Heart right ventricle (tissue), 16 donors: Measurements from ENCODE around the gene C10orf95. TPM values are rescaled to one million over a fixed set of nuclear protein-coding genes. Genes with fewer than 3 reads are reported as not detected.

Experiments
- ATAC-seq, 8 donors: fragments of 200-7000 bp; cut with Tn5 transposase; one replicate each; pipeline ENCODE4 v1.9.1; 2020; ENCODE audit warnings: mild to moderate bottlenecking in 8 of 8, moderate library complexity in 8 of 8, moderate number of reproducible peaks in 1 of 8
- DNase-seq, 2 donors: peaks; one replicate each; pipeline ENCODE4 v3.0.0-alpha.2; 2020
- H3K27ac ChIP-seq, 10 donors: fragments of 200-600 bp; sonication (generic) in 2 of 10; one replicate each; pipeline versions ENCODE4 v1.5.0 to v1.8.0; 2020 to 2022; ENCODE audit warnings: mild to moderate bottlenecking in 3 of 10
- H3K27me3 ChIP-seq, 7 donors: fragments of 200-600 bp; one replicate each; pipeline ENCODE4 v1.8.0; 2021 to 2022; ENCODE audit warnings: mild to moderate bottlenecking in 2 of 7
- H3K36me3 ChIP-seq, 9 donors: fragments of 200-600 bp; sonication (generic) in 1 of 9; one replicate each; pipeline versions ENCODE4 v1.5.0 to v1.8.0; 2020 to 2022; ENCODE audit warnings: mild to moderate bottlenecking in 2 of 9
- H3K4me1 ChIP-seq, 9 donors: fragments of 200-600 bp; sonication (generic) in 1 of 9; one replicate each; pipeline versions ENCODE4 v1.5.0 to v1.8.0; 2020 to 2022; ENCODE audit warnings: mild to moderate bottlenecking in 4 of 9
- H3K4me3 ChIP-seq, 10 donors: fragments of 200-600 bp; sonication (generic) in 2 of 10; one replicate each; pipeline versions ENCODE4 v1.5.0 to v1.8.0; 2020 to 2022; ENCODE audit warnings: mild to moderate bottlenecking in 7 of 10, moderate library complexity in 2 of 10
- H3K9me3 ChIP-seq, 11 donors: fragments of 200-600 bp in 10 of 11; sonication (generic) in 2 of 11; one replicate each; pipeline versions ENCODE4 v1.5.0 to v1.8.0; 2013 to 2022; ENCODE audit warnings: mild to moderate bottlenecking in 2 of 11, control low read depth in 1 of 11, moderate library complexity in 1 of 11
- CTCF ChIP-seq, 9 donors: fragments of 200-600 bp; sonication (generic) in 2 of 9; IDR thresholded peaks; one replicate each; pipeline versions ENCODE4 v1.5.0 to v1.8.0; 2021 to 2022; ENCODE audit warnings: antibody characterized with exemption in 9 of 9, mild to moderate bottlenecking in 5 of 9, moderate library complexity in 1 of 9
- WGBS, 2 donors: extraction: QIAGEN DNeasy Blood & Tissue Kit; methylation state at CpG; one replicate each; pipeline ENCODE4 v1.1.7; 2013; ENCODE audit warnings: inconsistent platforms in 1 of 2; 5-methylcytosine and 5-hydroxymethylcytosine counted together
- intact Hi-C, 10 donors: fragments of 100-400 bp; cut with DNase I; formaldehyde crosslinking; loops; one replicate each; pipeline versions ENCODE4 v1.11.1 to v1.14.2; 2022
- polyA plus RNA-seq, 2 donors: library from polyadenylated mRNA; stranded (reverse); fragments of 200-250 nt; gene quantifications; one replicate each; pipeline ENCODE4 v1.2.3, GENCODE V29; 2013
- total RNA-seq, 10 donors: library from RNA; stranded (reverse); fragmentation: NEBNext Ultra II Directional in 3 of 10; extraction: Animal tissue kit (Norgen Biotek cat#: 25700) in 3 of 10; gene quantifications; one replicate each; pipeline versions ENCODE4 v1.2.1 to v1.2.4, GENCODE V29; 2021 to 2023
- donor health status: Arrhythmogenic right ventricular cardiomyopathy.
- donor health status: ischemic (EF 13 %, LVEDD 7.1; RV severe dilation, severe dysfunction).
- donor health status: healthy with polysubstance abuse.
- donor health status: DM: no; HTN: yes; CAD: no.
- donor health status: DM: no; HTN: no; CAD: no.
- donor health status: ischemic (EF 25% LVEDD 6.9; RV normal size, moderate dysfunction).
- donor health status: ischemic (EF 25% LVEDD 5.7; RV mildly dilated, moderate dysfunction).
- donor health status: healthy.
- donor health status: DM: yes; HTN: yes; CAD: no.
- donor health status: Ischemic cardiomyopathy.
- donor health status: ischemic (EF 35%, LVEDD 5.7; RV mildly dilated, moderate dysfunction).
- donor health status: nonischemic (EF 11% LVEDD 7.7; RV severe dilation, severe dysfunction).
- donor health status: DM: yes; HTN: yes; CAD: no.
- donor health status: PGD.
- donor health status: ischemic (EF 29% LVEDD 5.4; RV normal size, mild dysfunction).
- donor health status: nonischemic (EF 23%, LVEDD 6.1; RV moderate dilation, normal function).

The C10orf95 gene
- total and polyA plus RNA-seq, 12 donors = not detected

DNA sequence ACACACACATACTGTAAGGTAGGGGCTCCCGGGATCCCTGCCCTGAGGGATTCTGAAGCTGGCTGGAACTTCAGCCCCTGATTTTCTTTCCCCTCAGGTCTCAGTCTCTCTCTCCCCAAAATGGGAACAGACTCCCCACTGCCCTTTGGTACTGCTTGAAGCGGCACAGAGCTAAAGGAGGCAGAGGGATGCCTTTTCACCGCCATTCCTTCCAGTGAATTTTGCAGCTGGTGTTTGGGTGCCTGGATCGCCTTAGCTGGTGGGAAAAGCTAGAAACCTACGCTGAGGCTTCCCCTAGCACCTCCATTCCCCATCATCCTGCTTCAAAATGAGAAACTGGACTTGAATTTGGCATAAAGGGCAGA, 16.2 kb downstream of the C10orf95 start:
- Histone ChIP-seq H3K27me3 (peaks cover 0 to 18% (median 5%) of the 10 kb centered on the region in 7 donors), H3K36me3 (peaks cover 0 to 3% (median 0%) of the 10 kb centered on the region in 9 donors), H3K4me3 (peak overlapping the region in 6 of 10 donors; percentile 27 to 51 (median 32)), H3K4me1 (peaks cover 4 to 58% (median 12%) of the 10 kb centered on the region in 9 donors), H3K9me3 (no peaks in the 10 kb centered on the region), H3K27ac (peak overlapping the region in 3 of 10 donors; percentile 19 to 90 (median 60))
- intact Hi-C loops = no loop called here
- ATAC-seq (no peak), DNase-seq (no peak)
- no peak for TF ChIP-seq CTCF (IDR thresholded peaks at IDR 0.05)
- WGBS, 2 donors = 28 to 35% methylated on average over 5 of the region's 5 CpGs

DNA sequence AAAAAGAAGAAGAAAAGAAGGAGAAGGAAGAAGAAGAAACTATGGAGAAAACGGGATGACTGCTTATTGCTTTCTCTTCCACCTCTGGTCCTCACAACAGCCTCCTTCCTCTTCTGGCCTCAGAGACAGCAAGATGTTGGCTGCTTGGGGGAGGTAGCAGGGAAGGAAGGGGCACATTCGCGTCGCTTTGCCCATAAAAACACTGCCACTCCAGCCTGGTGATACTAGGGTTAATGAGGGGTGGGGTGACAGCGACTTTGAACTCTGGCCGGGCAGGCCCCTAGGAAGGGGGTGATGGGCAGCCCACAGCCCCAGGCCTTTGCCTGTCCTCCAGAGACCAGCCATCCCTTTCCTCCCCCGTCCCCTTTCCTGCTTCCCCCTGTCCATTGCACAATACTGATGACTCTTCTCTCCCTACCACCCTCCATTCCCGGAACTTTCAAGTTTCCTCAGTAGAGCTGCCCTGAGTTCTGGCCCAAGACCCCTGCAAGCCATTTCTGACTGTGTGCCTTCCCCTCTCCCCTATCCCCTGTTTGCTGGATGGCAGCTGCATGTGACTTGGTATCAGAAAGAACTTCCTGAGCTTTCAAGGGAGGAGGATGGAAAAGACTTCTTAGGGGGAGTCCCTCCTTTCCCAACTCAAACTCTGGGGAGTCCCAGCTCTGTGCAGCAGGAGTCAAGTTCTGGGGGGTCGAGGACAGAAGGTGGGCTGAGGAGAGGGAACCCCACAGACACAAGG, 16.8 kb downstream of the C10orf95 start:
- ATAC-seq = peak in 2 of 8 donors; percentile 8 to 32
- 25 to 34% methylated on average over 9 of the region's 9 CpGs for WGBS, 2 donors
- Histone ChIP-seq H3K36me3 (peaks cover 0 to 3% (median 0%) of the 10 kb centered on the region in 9 donors), H3K27me3 (peaks cover 0 to 18% (median 5%) of the 10 kb centered on the region in 7 donors), H3K4me3 (peak overlapping the region in 3 of 10 donors; percentile 34 to 51 (median 35)), H3K9me3 (no peaks in the 10 kb centered on the region), H3K27ac (peak overlapping the region in 2 of 10 donors; percentile 60 to 90), H3K4me1 (peaks cover 4 to 58% (median 12%) of the 10 kb centered on the region in 9 donors)
- TF ChIP-seq CTCF (IDR thresholded peaks at IDR 0.05) = no peak
- intact Hi-C loops = loop anchor here in 1 of 10 donors (5.0 kb wide), 1 partner anchor 68 kb away; the partner anchor contains the start of genes ACTR1A and SUFU
- no peak for DNase-seq

DNA sequence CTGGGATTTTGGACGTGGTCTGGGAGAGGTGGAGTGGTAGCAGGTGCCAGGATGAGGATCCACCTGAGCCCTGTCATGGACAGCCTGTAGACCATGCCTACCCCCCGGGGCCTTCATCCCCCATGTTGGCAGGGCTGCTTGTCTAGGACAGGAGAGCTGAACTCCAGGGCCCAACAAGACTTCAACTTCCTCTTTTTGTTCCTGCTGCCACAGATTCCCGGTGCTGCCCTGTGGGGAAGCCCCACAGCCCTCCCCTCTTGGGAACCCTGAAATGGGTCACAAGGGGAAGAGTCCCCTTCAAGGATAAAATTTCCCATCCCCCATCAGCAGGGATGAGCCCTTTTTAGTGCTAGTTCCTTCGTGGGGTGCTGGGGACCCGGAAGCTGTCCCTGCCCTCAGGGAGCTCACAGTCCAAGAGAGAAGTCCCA, 17.7 kb downstream of the C10orf95 start:
- no peak for TF ChIP-seq CTCF (IDR thresholded peaks at IDR 0.05)
- H3K27me3 ChIP-seq = peaks cover 0 to 18% (median 5%) of the 10 kb centered on the region in 7 donors

DNA sequence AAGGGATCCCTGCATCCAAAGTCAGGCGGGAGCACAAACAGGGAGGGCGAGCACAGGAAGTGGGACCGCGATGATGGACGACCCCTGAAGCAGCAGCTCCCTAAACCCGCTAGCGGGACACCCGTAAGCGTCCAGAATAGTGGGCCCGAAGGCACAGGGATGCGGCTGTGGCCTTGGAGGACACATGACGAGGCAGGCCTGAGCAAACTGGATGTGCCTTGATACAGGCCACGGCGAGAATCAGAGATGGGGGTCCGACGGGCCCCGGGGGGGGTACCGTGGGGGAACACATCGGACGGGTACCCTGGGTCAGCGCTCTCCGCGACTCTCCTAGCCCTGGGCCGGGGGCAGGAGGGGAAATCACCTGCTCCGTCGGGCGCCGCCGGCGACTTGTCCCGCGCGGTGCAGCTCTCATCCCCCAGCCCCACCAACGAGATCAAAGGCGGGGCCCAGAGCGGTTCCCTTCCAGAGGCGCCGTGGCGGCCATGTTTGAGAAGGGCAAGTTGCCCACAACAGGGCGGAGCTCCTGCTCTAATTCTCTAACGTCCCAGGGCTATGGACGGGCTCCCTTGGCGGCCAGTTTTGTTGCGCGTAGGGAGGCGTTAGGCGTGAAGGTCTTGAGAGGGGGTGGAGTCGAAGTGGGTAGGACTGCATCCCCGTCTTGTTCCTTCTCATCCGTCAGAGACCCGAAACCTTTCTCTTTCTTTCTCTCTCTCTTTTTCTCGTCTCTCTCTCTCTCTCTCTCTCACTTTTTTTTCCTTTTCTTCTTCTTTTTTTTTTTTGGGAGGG, 19.0 kb downstream of the C10orf95 start, which contains the start of gene CUEDC2:
TSS of gene CUEDC2 (minus strand) at position 413 of the 789 bp plus-strand sequence. CDS start 7,386 bp downstream, outside the sequence.
- no peaks in the 10 kb centered on the region for H3K9me3 ChIP-seq
- peaks cover 0 to 15% (median 5%) of the 10 kb centered on the region in 7 donors for H3K27me3 ChIP-seq
- ATAC-seq (peak; percentile 96 to 98 (median 98)), DNase-seq (peak; percentile 97 to 98)
- intact Hi-C loops = loop anchor here in 2 of 10 donors (2.0 to 5.0 kb wide), 2 partner anchors 70 kb away; partner anchors contain the start of genes ACTR1A (in 2 of the 2) and SUFU (in 2 of the 2)
- TF ChIP-seq CTCF (IDR thresholded peaks at IDR 0.05) = no peak
- peak within 1 kb of the TSS; percentile 82 to 99 (median 94) for H3K4me3 ChIP-seq
- peak within 1 kb of the TSS; percentile 60 to 94 (median 90) for H3K27ac ChIP-seq
- WGBS, 2 donors = 0 to 1% methylated on average over 52 of the region's 52 CpGs
- peaks cover 4 to 52% (median 12%) of the 10 kb centered on the region in 9 donors for H3K4me1 ChIP-seq
- peaks cover 0 to 3% (median 0%) of the 10 kb centered on the region in 9 donors for H3K36me3 ChIP-seq

More for the DNA sequence above, 17.7 kb downstream of the C10orf95 start:
- Histone ChIP-seq H3K4me3 (no peak overlapping the region), H3K9me3 (no peaks in the 10 kb centered on the region), H3K36me3 (peaks cover 0 to 3% (median 0%) of the 10 kb centered on the region in 9 donors), H3K4me1 (peaks cover 4 to 58% (median 12%) of the 10 kb centered on the region in 9 donors), H3K27ac (peak overlapping the region in 1 of 10 donors; percentile 90)
- ATAC-seq (peak in 1 of 8 donors; percentile 5), DNase-seq (no peak)
- intact Hi-C loops = loop anchor here in 2 of 10 donors (2.0 to 5.0 kb wide), 2 partner anchors 69 kb away; partner anchors contain the start of genes ACTR1A (in 2 of the 2) and SUFU (in 2 of the 2)
- WGBS, 2 donors = 57 to 65% methylated on average over 5 of the region's 5 CpGs
